ENCODE measurements around the gene PARD6A.
"Not testable (repeated sequence)": the region's sequence is repeated elsewhere in the genome, so short reads cannot be mapped to it uniquely, and the experiment has no call there.

PARD6A gene

DNA sequence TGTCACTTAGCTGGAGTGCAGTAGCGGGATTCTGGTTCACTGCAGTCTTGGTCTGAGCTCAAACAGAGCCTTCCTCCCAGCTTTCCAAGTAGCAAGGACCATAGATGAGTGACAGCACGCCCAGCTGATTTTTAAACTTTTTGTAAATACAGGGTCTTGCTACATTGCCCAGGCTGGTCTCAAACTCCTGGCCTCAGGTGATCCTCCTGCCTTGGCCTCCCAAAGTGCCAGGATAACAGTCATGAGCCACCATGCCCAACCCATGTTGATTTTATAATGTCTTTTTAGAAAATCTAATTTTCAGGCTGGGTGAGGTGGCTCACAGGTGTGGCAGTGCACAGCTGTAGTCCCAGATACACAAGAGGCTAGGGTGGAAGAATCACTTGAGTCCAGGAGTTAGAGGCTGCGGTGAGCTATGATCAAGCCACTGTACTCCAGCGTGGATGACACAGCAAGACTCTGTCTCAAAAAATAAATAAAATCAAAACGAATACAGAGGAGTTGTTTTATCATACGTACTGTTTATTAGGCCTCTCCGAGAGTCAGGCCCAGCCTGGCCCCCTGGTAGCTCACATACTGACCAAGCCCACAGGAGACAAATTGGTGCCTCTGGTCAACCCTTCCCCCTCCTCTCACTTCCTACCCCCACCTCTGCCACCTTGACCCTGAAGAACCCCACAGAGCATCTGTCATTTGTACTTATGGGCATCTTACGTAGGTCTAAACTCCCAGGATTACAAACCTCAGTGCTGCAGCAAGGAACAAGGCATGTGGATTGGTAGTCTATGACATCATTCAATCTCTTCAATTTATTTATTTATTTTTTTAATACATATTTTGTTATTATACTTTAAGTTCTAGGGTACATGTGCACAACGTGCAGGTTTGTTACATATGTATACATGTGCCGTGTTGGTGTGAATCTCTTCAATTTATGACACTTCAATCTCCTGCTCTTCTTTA, 19.5 kb downstream of the PARD6A start:
- TF ChIP-seq EZH2phosphoT487 (IDR thresholded peaks at IDR 0.05; ENCODE audit: low read length) (no peak), EZH2 (optimal IDR thresholded peaks at IDR 0.05; ENCODE audit: low read depth, low read length) (no peak)
- TF ChIP-seq, protein P1, sequence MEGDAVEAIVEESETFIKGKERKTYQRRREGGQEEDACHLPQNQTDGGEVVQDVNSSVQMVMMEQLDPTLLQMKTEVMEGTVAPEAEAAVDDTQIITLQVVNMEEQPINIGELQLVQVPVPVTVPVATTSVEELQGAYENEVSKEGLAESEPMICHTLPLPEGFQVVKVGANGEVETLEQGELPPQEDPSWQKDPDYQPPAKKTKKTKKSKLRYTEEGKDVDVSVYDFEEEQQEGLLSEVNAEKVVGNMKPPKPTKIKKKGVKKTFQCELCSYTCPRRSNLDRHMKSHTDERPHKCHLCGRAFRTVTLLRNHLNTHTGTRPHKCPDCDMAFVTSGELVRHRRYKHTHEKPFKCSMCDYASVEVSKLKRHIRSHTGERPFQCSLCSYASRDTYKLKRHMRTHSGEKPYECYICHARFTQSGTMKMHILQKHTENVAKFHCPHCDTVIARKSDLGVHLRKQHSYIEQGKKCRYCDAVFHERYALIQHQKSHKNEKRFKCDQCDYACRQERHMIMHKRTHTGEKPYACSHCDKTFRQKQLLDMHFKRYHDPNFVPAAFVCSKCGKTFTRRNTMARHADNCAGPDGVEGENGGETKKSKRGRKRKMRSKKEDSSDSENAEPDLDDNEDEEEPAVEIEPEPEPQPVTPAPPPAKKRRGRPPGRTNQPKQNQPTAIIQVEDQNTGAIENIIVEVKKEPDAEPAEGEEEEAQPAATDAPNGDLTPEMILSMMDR (IDR thresholded peaks at IDR 0.05; ENCODE audit: low read length): no peak

GRCh38 chr16:67683767-67684166, 23.0 kb downstream of the PARD6A start:
- Histone ChIP-seq H3F3A (ENCODE audit: insufficient read depth, low read length) (no peaks in the 10 kb centered on the region), H3K9me2 (replicated peaks; ENCODE audit: insufficient read depth, low read length) (no peaks in the 10 kb centered on the region), H3K4me3 (ENCODE audit: low read length) (no peak overlapping the region), H3K4me1 (ENCODE audit: low read length) (no peaks in the 10 kb centered on the region), H4K20me1 (ENCODE audit: insufficient read depth, low read length) (no peaks in the 10 kb centered on the region), H3K27me3 (replicated peaks; ENCODE audit: insufficient read depth, low read length) (no peaks in the 10 kb centered on the region), H3K4me2 (ENCODE audit: low read depth, low read length) (no peak overlapping the region), H3K36me3 (replicated peaks; ENCODE audit: insufficient read depth, low read length) (no peaks in the 10 kb centered on the region), H3K79me2 (ENCODE audit: low read length) (no peaks in the 10 kb centered on the region), H2AFZ (ENCODE audit: low read length) (no peak overlapping the region), H3K27ac (ENCODE audit: low read length) (no peak overlapping the region), H3K9me3 (replicated peaks; ENCODE audit: insufficient read depth, low read length) (no peaks in the 10 kb centered on the region), H3K9ac (ENCODE audit: low read length) (no peak overlapping the region)
- TF ChIP-seq EZH2phosphoT487 (IDR thresholded peaks at IDR 0.05; ENCODE audit: low read length) (no peak), EZH2 (optimal IDR thresholded peaks at IDR 0.05; ENCODE audit: low read depth, low read length) (no peak)
- TF ChIP-seq, protein P1 (IDR thresholded peaks at IDR 0.05; ENCODE audit: low read length): no peak
- no peak for DNase-seq

More for the DNA sequence above, 19.5 kb downstream of the PARD6A start:
- no peak overlapping the region for H3K4me2 ChIP-seq (ENCODE audit: low read depth, low read length)
- no peaks in the 10 kb centered on the region for H4K20me1 ChIP-seq (ENCODE audit: insufficient read depth, low read length)
- DNase-seq: no peak
- no peaks in the 10 kb centered on the region for H3K9me3 ChIP-seq (replicated peaks; ENCODE audit: insufficient read depth, low read length)
- no peaks in the 10 kb centered on the region for H3K36me3 ChIP-seq (replicated peaks; ENCODE audit: insufficient read depth, low read length)
- no peak overlapping the region for H2AFZ ChIP-seq (ENCODE audit: low read length)
- H3K79me2 ChIP-seq (ENCODE audit: low read length): no peaks in the 10 kb centered on the region
- H3K9me2 ChIP-seq (replicated peaks; ENCODE audit: insufficient read depth, low read length): no peaks in the 10 kb centered on the region
- no peak overlapping the region for H3K9ac ChIP-seq (ENCODE audit: low read length)
- no peaks in the 10 kb centered on the region for H3F3A ChIP-seq (ENCODE audit: insufficient read depth, low read length)
- no peaks in the 10 kb centered on the region for H3K27me3 ChIP-seq (replicated peaks; ENCODE audit: insufficient read depth, low read length)
- H3K4me1 ChIP-seq (ENCODE audit: low read length): no peaks in the 10 kb centered on the region
- no peak overlapping the region for H3K27ac ChIP-seq (ENCODE audit: low read length)
- no peak overlapping the region for H3K4me3 ChIP-seq (ENCODE audit: low read length)

DNA sequence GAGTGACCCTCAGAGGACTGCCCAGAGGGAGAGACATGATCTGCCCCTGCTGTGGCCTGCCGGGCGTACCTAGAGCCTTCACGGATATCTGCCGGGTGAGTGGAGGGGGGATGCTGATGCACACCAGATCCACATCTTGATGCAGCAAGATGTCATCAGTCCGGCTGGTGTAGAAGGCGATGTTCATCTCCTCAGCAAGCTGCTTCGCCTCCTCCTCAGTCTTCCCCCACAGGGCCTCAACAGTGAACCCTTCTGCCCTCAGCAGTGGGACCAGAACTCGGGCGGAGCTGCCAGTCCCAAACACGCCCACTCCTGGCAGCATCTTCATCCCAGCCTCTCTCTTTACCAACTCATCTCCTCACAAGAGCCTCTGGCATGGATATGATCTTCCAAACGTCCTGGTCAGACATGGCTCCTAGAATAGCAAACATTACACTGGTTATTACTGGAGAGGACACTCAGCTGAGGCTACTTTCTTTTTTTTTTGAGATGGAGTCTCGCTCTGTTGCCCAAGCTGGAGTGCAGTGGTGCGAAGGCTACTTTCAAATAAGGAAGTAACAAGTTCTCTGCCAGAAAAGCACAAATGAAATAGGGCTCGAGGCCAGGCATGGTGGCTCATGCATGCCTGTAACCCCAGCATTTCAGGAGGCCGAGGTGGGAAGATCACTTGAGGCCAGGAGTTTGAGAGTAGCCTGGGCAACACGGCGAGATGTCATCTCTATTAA, 24.8 kb downstream of the PARD6A start:
- H3K27me3 ChIP-seq (replicated peaks; ENCODE audit: insufficient read depth, low read length): no peaks in the 10 kb centered on the region
- H3K27ac ChIP-seq (ENCODE audit: low read length): no peak overlapping the region
- no peaks in the 10 kb centered on the region for H3K36me3 ChIP-seq (replicated peaks; ENCODE audit: insufficient read depth, low read length)

DNA sequence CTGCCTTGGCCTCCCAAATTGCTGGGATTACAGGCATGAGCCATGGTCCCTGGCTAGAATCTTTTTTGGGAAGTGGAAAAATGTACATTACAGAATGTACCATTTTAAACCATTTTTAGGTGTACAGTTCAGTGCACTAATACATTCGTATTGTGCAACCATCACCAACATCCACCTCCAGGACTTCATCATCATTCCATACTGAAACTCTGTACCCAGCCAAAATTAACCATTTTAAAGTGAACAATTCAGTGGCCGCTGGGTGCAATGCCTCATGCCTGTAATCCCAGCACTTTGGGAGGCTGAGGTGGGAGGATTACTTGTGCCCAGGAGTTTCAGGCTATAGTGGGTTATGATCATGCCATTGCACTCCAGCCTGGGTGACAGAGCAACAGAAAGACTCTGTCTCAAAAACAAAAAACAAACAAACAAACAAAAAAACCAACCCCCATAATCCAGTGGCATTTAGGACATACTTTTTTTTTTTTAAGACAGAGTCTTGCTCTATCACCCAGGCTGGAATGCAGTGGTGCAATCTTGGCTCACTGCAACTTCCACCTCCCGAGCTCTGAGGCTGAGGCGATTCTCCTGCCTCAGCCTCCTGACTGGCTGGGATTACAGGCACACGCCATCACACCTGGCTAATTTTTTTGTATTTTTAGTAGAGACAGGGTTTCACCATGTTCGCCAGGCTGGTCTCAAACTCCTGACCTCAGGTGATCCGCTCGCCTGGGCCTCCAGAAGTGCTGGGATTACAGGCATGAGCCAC, 32.9 kb downstream of the PARD6A start:
- not testable (repeated sequence) for H3F3A ChIP-seq (ENCODE audit: insufficient read depth, low read length); H3K27ac ChIP-seq (ENCODE audit: low read length); H3K79me2 ChIP-seq (ENCODE audit: low read length); DNase-seq; H3K4me2 ChIP-seq (ENCODE audit: low read depth, low read length); H4K20me1 ChIP-seq (ENCODE audit: insufficient read depth, low read length); H2AFZ ChIP-seq (ENCODE audit: low read length); H3K9ac ChIP-seq (ENCODE audit: low read length); H3K4me3 ChIP-seq (ENCODE audit: low read length); H3K9me3 ChIP-seq (replicated peaks; ENCODE audit: insufficient read depth, low read length); H3K27me3 ChIP-seq (replicated peaks; ENCODE audit: insufficient read depth, low read length); H3K36me3 ChIP-seq (replicated peaks; ENCODE audit: insufficient read depth, low read length); H3K9me2 ChIP-seq (replicated peaks; ENCODE audit: insufficient read depth, low read length); H3K4me1 ChIP-seq (ENCODE audit: low read length)

More for the DNA sequence above, 24.8 kb downstream of the PARD6A start:
- H3K4me1 ChIP-seq (ENCODE audit: low read length): no peaks in the 10 kb centered on the region
- H3F3A ChIP-seq (ENCODE audit: insufficient read depth, low read length): no peaks in the 10 kb centered on the region
- TF ChIP-seq EZH2 (optimal IDR thresholded peaks at IDR 0.05; ENCODE audit: low read depth, low read length) (no peak), EZH2phosphoT487 (IDR thresholded peaks at IDR 0.05; ENCODE audit: low read length) (no peak)
- TF ChIP-seq, protein P1 (IDR thresholded peaks at IDR 0.05; ENCODE audit: low read length): no peak
- no peak overlapping the region for H2AFZ ChIP-seq (ENCODE audit: low read length)
- H3K9me3 ChIP-seq (replicated peaks; ENCODE audit: insufficient read depth, low read length): no peaks in the 10 kb centered on the region
- no peak overlapping the region for H3K9ac ChIP-seq (ENCODE audit: low read length)
- H3K4me3 ChIP-seq (ENCODE audit: low read length): no peak overlapping the region
- DNase-seq: no peak
- H3K79me2 ChIP-seq (ENCODE audit: low read length): no peaks in the 10 kb centered on the region
- no peaks in the 10 kb centered on the region for H3K9me2 ChIP-seq (replicated peaks; ENCODE audit: insufficient read depth, low read length)
- no peak overlapping the region for H3K4me2 ChIP-seq (ENCODE audit: low read depth, low read length)
- H4K20me1 ChIP-seq (ENCODE audit: insufficient read depth, low read length): no peaks in the 10 kb centered on the region

All from MM.1S (cell line).